ENCODE measurements around the gene AKT1.
"Not testable (repeated sequence)": the region's sequence is repeated elsewhere in the genome, so short reads cannot be mapped to it uniquely, and the experiment has no call there.

The AKT1 gene

DNA sequence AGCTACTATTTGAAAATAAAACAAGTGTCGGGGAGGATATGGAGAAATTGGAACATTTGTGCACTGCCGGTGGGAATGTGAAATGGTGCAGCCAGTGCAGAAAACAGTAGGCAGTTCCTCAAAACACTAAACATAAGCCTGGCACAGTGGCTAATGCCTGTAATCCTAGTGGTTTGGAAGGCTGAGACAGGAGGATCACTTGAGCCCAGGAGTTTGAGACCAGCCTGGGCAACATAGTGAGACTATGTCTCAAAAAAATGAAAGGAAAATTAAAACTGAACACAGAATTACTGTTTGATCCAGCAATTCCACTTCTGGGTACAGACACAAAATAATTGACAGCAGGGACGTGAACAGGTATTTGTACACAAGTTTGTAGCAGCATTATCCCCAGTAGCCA is 30.0 kb downstream of the AKT1 start:
- in situ Hi-C loops (cut with MboI; ENCODE audit: low pct_unique_long_range_greater_than_20kb, low sequenced_read_pairs): no loop called here
- no peak for DNase-seq

DNA sequence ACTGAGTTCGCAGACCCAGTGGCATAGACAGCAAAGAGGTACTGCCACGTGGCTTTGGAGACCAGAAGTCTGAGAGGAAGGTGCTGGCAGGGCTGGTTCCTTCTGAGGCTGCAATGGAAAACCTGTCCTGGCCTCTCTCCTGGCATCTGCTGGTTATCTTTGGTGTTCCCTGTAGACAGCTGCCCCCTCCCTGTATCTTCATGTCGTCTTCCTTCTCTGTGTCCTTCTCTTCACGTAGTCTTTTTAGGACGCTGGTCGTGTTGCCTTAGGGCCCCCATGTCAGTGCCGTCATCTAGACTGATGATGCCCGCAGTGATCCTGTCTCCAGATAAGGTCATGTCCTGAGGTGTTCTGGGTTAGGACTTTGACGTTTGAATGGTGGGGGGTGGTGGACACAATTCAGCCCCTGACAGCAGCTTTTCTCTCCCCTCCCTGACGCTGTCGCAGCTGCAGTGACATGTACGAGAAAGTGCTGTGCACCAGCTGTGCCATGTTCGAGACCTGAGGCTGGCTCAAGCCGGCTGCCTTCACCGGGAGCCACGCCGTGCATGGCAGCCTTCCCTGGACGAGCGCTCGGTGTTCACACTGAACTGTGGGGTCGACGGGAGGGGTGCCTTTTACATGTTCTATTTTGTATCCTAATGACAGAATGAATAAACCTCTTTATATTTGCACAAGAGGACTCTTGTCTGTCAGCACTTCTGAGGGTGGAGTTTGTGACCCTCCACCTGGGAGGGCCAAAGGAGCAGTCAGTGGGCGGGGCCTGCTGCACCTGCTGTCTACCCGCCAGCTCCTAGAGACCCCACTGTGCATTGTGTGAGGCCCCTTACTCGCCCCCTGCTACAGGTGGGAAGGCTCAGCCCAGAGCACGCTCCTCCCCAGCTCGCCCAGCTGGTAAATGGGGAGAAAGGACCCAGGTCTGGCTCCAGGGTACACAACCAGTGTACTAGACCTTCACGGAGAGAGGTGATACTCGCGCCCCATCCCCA is 36.3 kb downstream of the AKT1 start:
- in situ Hi-C loops (cut with MboI; ENCODE audit: low pct_unique_long_range_greater_than_20kb, low sequenced_read_pairs): no loop called here
- DNase-seq: no peak

DNA sequence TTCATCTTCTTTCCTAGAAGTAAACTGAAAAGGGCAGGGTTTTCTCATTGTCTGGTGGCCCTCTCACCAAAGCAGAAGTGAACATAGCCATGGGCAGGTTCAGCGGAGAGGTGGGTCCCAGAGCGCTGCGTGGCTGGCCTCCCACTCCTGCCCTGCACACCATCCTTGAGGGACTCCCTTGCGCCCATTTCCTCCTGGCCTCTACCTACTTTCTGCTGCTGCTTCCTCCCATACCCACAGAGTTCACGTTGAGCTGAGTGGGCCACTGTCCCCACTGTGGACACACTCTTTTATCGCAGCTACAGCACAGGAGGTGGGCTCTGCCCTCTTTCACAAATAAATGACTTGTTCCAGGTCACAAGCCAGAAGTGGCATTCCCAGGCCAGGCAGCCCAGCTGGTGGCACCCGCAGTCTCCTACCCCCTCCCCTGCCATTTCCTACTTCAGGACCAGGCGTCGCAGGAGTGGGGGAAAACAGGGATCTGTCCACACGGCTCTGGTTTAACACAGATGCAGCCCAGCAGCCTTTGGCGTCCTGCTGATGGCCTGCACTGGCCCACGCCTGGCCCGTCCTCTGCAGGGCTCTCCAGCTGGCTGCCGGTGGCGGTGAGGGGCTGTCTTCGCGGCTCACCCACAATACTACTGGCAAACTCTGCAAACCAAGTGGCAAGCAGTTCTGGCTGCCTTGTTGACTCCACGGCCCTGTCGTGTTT is 37.7 kb downstream of the AKT1 start:
- in situ Hi-C loops (cut with MboI; ENCODE audit: low pct_unique_long_range_greater_than_20kb, low sequenced_read_pairs): no loop called here

DNA sequence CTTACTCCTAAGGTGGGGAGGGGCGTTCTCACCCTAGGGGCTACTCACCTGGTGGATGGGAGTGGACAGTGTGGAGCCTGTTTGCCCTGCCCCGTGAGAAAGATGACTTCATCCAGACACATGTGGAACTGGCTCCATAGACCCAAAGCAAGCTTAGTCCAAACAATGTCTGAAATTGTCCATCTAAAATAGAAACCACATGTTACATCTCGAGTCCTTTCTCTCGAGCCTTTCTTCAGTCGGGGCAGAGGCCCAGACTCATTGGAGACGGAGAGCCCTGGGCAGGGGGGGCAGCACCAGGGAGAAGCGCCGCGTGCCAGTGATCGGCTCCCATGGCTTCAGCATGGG is 38.3 kb downstream of the AKT1 start:
- DNase-seq: no peak
- in situ Hi-C loops (cut with MboI; ENCODE audit: low pct_unique_long_range_greater_than_20kb, low sequenced_read_pairs): no loop called here

More for the DNA sequence above, 37.7 kb downstream of the AKT1 start:
- no peak for DNase-seq

DNA sequence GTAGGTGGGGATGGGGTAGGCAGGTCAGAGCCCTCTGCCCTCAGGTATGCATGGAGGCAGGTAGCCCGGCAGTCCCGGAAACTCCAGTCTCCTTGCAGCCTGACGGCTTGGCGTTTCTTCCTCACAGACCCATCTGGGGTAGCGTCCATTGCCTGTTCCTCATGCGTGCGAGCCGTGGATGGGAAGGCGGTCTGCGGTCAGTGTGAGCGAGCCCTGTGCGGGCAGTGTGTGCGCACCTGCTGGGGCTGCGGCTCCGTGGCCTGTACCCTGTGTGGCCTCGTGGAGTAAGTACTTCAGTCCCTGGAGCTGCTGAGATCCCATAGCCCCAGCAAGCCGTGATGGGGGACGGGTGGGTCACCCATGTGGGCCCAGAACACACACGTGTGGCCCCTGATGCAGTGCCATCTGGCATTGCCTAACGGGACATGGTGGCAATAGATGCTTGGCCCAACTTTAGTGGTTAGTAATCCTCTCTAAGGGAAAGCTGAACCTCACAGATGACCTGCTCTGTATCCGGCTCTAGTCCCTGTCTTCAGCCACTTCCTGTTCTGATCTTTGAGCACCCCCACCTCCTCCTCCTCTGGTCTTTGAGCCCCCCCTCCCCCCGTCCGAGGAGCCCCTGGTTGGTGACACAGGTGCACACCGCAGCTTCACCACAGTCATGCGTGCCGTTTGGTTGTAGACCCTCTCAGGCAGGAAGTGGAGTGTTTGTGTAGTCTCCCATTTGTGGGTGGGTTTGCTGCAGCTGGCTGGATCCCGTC is 38.9 kb downstream of the AKT1 start:
- no peak for DNase-seq
- in situ Hi-C loops (cut with MboI; ENCODE audit: low pct_unique_long_range_greater_than_20kb, low sequenced_read_pairs): no loop called here

DNA sequence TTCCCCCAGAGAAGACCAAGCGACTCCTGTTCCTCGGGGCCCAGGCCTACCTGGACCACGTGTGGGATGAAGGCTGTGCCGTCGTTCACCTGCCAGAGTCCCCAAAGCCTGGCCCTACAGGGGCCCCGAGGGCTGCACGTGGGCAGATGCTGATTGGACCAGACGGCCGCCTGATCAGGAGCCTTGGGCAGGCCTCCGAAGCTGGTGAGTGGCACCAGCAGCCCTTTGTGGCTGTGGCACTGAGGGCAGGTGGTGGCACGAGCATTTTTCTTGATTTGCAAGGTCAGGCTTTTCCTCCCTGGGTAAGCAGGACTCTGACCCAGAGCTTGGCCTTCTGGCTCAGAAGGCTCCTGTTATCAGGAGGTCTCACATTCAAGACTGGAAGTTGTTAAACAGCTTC is 39.9 kb downstream of the AKT1 start:
- in situ Hi-C loops (cut with MboI; ENCODE audit: low pct_unique_long_range_greater_than_20kb, low sequenced_read_pairs): no loop called here
- no peak for DNase-seq

DNA sequence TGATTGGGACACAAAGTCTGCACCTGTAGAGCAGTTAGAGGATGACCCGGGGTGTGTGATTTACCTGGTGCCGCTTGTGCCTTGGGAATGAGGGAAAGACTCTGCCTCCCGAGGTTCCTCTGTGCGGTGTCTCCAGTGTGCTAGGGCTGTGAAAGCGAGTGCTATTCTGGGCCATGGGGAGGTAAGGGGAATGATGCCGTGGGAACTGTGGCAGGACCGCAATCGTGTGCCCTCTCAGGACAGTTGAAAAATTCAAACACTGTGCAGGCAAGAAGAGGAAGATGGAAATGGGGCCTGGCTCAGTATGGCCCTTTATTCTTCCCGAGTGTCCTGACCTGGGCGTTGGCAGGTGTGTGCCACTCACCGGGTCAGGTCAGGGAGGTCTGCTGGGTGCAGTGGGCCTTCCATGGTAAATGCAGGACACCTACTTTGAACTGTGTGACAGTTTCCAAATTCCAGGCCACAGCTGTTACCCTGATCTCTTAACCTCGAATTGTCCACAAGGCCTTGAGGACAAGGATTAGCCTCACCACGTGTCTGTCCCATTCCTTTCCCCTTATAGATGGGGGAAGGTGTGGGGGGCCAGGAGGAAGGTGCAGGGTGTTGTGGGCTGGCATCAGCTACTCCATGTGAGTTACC is 41.2 kb downstream of the AKT1 start:
- in situ Hi-C loops (cut with MboI; ENCODE audit: low pct_unique_long_range_greater_than_20kb, low sequenced_read_pairs): no loop called here
- no peak for DNase-seq

DNA sequence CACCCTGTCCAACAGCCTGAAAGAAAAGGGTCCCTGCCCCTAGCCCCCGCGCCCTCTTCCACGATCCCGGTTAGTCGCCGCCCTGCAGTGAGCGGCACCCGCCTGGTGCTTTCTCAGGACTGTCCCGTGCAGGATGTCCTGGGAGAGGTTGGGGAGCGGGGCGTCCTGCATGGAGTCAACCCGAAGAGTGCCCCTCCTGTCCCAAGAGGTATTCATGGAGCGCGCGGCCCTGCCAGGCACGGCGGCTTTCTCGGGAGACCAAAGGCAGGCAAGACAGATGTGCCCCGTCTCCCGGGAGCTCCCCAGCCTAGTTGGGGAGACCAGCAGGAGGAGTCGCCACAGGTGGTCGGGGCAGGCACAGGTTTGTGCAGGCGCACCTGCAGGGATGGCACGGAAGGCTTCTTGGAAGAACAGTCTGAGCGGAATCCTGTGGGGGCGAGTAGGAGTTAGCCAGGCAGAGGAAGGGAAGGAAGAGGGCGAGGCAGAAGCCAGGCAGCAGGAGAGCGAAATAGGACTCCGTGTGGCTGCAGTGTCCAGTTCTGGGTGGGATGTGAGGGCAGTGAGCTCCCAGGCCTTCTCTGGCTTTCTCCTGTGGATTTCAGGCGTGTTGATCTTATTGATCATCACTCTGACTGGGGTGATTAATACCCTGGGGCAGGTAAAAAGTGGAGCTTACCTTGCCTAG is 41.9 kb downstream of the AKT1 start:
- in situ Hi-C loops (cut with MboI; ENCODE audit: low pct_unique_long_range_greater_than_20kb, low sequenced_read_pairs): no loop called here
- peak; percentile 15 for DNase-seq

DNA sequence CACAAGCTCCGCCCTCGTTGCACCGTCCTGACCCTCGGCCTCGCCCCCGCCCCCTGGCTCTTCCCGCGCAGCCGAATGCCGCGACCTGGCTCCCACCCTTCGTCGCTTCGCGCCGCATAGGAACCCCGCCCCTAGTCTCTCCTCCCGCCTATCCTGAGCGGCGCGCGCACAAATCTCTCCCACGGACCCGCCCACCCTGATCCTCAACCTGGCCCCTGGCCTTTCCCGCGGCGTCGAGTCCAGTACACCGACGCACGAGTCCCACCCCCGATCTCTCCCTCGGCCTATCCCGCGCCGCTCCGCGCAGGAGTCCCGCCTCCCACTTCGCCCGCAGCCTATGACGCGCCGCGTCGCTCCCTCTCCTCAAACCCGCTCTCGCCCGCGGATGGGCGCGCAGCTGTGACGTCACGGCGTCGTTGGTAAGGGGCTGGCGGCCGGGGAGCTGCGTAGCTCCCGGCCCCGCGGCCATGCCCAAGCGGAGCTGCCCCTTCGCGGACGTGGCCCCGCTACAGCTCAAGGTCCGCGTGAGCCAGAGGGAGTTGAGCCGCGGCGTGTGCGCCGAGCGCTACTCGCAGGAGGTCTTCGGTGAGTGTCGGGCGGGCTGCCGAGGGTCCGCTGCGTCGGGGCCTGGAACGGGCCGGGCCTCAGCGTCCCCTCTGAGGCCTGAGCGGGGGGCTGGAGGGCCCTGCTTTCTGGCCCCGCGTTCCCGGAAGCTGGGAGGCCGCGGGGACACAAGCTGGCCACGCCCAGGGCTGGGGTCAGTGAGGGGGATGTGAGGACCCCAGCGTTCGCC is 42.6 kb downstream of the AKT1 start, which contains the start of gene SIVA1:
SIVA1 (plus strand) TSS at position 413 of the 793 bp plus-strand sequence; CDS start at position 468, 55 bp downstream.
- peak; percentile 100 for DNase-seq
- in situ Hi-C loops (cut with MboI; ENCODE audit: low pct_unique_long_range_greater_than_20kb, low sequenced_read_pairs): no loop called here

DNA sequence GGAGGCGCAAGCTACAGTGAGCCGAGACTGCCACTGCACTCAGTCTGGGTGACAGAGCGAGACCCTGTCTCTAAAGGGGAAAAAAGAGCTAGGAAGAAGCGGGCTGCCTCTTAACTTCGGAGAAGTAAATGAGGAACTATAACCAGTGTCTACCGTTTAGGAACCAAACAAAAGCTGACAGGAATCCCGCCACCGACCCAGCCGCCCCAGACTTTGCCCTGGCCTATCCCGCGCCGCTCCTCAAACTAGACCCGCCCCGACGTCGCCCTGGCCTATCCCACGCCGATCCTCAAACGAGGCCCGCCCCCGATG is 43.2 kb downstream of the AKT1 start:
- in situ Hi-C loops (cut with MboI; ENCODE audit: low pct_unique_long_range_greater_than_20kb, low sequenced_read_pairs): no loop called here
- no peak for DNase-seq

DNA sequence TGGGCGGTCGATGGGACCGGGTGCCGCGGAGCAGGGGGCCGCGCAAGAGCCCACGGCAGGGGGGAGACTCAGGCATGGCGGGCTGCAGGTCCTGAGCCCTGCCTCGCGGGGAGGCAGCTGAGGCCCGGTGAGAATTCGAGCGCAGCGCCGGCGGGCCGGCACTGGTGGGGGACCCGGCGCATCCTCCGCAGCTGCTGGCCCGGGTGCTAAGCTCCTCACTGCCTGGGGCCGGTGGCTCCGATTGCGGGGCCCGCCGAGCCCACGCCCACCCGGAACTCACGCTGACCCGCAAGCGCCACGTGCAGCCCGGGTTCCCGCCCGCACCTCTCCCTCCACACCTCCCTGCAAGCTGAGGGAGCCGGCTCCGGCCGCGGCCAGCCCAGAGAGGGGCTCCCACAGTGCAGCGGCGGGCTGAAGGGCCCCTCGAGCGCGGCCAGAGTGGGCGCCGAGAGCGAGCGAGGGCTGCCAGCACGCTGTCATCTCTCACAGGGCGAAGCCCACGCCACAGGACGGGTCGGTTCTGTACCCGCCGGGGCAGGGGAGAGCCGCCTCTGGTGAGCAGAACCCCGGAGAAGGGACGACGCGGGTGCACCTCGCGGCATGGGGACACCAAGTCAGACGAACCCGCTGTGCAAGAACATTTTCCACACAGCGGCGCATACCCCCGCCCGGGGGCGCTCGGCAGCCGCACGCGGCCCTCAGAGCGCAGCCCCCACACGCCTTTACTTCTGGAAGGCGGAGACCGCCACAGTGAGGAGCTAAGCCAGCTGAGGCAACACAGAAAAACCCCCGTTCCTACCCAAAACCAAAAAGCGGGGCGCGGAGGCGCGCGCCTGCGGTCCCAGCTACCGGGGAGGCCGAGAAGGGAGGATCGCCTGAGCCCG is 43.8 kb downstream of the AKT1 start:
- DNase-seq: no peak
- in situ Hi-C loops (cut with MboI; ENCODE audit: low pct_unique_long_range_greater_than_20kb, low sequenced_read_pairs): no loop called here

DNA sequence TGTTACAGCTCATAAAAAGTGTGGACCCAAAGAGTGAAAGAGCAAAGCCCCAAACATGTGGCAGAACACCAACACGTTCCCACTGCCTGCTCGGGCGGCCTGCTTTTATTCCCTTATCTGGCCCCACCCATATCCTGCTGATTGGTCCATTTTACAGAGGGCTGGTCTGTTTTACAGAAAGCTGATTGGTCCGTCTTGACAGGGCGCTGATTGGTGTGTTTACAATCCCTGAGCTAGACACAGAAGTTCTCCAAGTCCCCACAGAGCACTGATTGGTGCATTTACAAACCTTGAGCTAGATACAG is 44.8 kb downstream of the AKT1 start:
- in situ Hi-C loops (cut with MboI; ENCODE audit: low pct_unique_long_range_greater_than_20kb, low sequenced_read_pairs): not testable (repeated sequence)

DNA sequence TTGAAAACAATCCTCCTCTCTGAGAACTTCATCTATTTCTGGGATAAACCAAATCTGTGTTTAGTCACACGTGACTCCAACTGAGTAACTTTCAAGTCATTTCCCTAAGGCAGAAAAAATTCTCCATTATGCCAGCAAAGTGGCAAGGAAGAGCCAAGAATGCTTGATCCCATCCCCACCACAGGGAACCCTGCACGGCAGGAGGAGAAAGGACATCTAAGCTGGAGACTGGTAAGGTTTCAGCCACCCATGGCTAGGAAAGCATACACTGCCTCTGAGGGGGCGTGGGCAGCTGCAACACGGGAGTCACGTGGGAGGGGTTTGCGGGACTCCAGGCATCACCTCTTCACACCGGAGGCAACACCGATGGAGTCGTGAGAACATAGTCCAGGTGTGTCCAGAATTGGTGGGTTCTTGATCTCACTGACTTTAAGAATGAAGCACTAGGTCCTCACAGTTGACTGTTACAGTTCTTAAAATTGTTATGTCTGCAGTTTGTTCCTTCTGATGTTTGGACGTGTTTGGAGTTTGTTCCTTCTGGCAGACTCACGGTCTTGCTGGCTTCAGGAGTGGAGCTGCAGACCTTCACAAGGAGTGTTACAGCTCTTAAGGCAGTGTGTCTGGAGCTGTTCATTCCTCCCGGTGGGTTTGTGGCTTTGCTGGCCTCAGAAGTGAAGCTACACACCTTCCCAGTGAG is 45.3 kb downstream of the AKT1 start:
- DNase-seq: no peak
- in situ Hi-C loops (cut with MboI; ENCODE audit: low pct_unique_long_range_greater_than_20kb, low sequenced_read_pairs): no loop called here

More for the DNA sequence above, 44.8 kb downstream of the AKT1 start:
- DNase-seq: not testable (repeated sequence)

DNA sequence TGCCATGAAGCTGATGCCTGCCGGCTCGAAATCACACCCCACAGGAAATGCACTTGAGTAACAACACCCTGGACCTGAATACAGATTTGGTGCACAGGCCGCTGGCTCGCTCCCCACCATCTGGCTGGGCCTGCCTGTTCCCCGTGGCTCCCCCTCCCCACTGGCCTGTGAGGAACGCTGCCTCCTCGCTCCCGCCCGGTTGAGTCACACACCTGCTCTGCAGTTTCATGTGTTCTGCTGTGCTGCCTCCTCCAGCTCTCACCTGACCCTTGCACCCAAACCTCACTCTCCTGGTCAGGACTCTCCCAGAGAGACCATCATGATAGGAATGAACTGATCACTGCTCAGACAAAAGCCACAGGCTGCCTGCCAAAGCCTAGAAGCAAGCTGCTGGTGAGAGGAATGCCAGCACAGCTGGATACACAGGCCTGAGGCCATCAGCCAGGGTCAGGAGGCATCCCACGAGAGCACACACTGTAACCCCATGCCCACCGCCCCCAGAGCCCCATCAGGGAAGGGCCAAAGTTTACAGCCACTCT is 46.4 kb downstream of the AKT1 start:
- DNase-seq: no peak
- in situ Hi-C loops (cut with MboI; ENCODE audit: low pct_unique_long_range_greater_than_20kb, low sequenced_read_pairs): no loop called here

DNA sequence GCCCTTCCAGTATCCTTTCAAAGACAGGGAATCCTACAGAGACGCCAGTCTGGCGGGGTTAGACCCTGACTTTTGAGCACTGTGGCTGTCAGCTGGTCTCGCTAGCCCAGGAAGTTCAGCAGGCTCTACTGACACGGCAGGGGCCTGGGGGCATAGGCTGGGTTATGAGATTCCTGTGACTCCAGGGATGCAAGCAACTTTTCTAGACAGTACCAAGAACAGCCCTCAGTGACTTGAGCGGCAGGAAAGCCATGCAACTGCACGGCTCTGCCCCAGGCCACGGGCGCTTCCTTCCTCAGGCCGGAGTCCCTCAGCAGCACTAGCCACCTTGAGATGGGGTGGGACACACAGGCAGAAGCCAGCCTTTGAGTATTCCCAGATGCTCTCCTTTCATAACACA is 47.7 kb downstream of the AKT1 start:
- in situ Hi-C loops (cut with MboI; ENCODE audit: low pct_unique_long_range_greater_than_20kb, low sequenced_read_pairs): no loop called here

DNA sequence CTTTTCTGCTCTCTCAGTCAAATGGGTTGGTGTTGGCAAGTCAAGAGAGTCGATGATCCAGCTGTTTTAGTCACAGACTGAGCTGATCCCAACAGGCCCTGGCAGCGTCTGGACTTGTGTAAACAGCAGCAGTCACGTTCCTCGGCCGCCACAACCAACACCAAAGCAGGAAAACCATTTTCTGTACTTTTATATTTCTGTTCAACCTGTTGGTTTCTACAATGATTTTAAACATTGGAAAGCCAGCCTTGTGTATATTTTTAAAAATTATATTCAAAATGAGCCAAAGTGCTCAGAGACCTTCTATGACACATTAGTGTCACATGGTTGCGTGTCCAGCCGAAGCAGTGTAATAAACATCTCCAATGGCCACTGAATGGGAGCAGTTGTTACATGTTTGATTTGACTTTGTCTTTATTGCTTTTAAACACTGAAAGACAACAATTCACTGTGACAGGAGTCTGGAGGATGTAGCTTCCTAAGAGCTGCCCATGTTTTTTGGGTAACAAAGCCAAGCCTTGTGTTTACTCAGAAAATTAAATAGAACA is 48.5 kb downstream of the AKT1 start:
- DNase-seq: no peak

More for the DNA sequence above, 47.7 kb downstream of the AKT1 start:
- DNase-seq: no peak

More for the DNA sequence above, 48.5 kb downstream of the AKT1 start:
- in situ Hi-C loops (cut with MboI; ENCODE audit: low pct_unique_long_range_greater_than_20kb, low sequenced_read_pairs): no loop called here
